SK-N-SH treated with all-trans-retinoic acid at 6 μM for 48 hours (cell line): ENCODE results near the gene SLK.

ENCODE experiments used
- ATAC-seq: fragments of 200-7000 bp; cut with Tn5 transposase; 3 replicates; pipeline ENCODE4 v1.9.1; 2020; ENCODE audit warnings: mild to moderate bottlenecking, moderate library complexity
- ARNTL ChIP-seq: fragments of 450-650 bp; formaldehyde crosslinking; IDR thresholded peaks from 2 replicates; pipeline ENCODE4 v1.5.0; 2020; ENCODE audit warnings: low read depth, mild to moderate bottlenecking, moderate library complexity, borderline replicate concordance
- BACH2 ChIP-seq: fragments of 250-450 bp; sonication (Bioruptor Pico); IDR thresholded peaks from 2 replicates; pipeline ENCODE4 v1.9.0; 2021; ENCODE audit warnings: mild to moderate bottlenecking, borderline replicate concordance
- CSDC2 ChIP-seq: fragments of 250-450 bp; sonication (Bioruptor Pico); IDR thresholded peaks from 2 replicates; pipeline ENCODE4 v1.5.0; 2020; ENCODE audit warnings: mild to moderate bottlenecking, moderate library complexity
- CSRNP3 ChIP-seq: fragments of 250-450 bp; sonication (Bioruptor Pico); IDR thresholded peaks from 2 replicates; pipeline ENCODE4 v1.5.1; 2021; ENCODE audit warnings: mild to moderate bottlenecking, moderate library complexity
- ESRRG ChIP-seq: fragments of 250-450 bp; sonication (Bioruptor Pico); IDR thresholded peaks from 2 replicates; pipeline ENCODE4 v1.6.1; 2021; ENCODE audit warnings: mild to moderate bottlenecking
- GLIS3 ChIP-seq: fragments of 250-450 bp; sonication (Bioruptor Pico); IDR thresholded peaks from 2 replicates; pipeline ENCODE4 v1.5.0; 2020; ENCODE audit warnings: mild to moderate bottlenecking, moderate library complexity
- ISL1 ChIP-seq: fragments of 250-450 bp; sonication (Bioruptor Pico); IDR thresholded peaks from 2 replicates; pipeline ENCODE4 v2.1.2; 2022; ENCODE audit warnings: mild to moderate bottlenecking, moderate library complexity
- OSR1 ChIP-seq: fragments of 250-450 bp; sonication (Bioruptor Pico); IDR thresholded peaks from 2 replicates; pipeline ENCODE4 v1.8.0; 2022; ENCODE audit warnings: moderate library complexity, mild to moderate bottlenecking, inconsistent platforms
- POU6F1 ChIP-seq: fragments of 250-450 bp; sonication (Bioruptor Pico); IDR thresholded peaks from 2 replicates; pipeline ENCODE4 v1.8.0; 2021; ENCODE audit warnings: low read depth, mild to moderate bottlenecking, moderate library complexity, borderline replicate concordance
- PPARA ChIP-seq: fragments of 250-450 bp; sonication (Bioruptor Pico); IDR thresholded peaks from 2 replicates; pipeline ENCODE4 v1.5.0; 2020; ENCODE audit warnings: mild to moderate bottlenecking, borderline replicate concordance
- SNAI2 ChIP-seq: fragments of 250-450 bp; sonication (Bioruptor Pico); IDR thresholded peaks from 2 replicates; pipeline ENCODE4 v1.5.0; 2020; ENCODE audit warnings: mild to moderate bottlenecking, moderate library complexity
- TOX ChIP-seq: fragments of 250-450 bp; sonication (Bioruptor Pico); IDR thresholded peaks from 2 replicates; pipeline ENCODE4 v1.8.0; 2021; ENCODE audit warnings: mild to moderate bottlenecking, moderate library complexity, borderline replicate concordance
- ZC3H10 ChIP-seq: fragments of 250-450 bp; sonication (Bioruptor Pico); IDR thresholded peaks from 2 replicates; pipeline ENCODE4 v1.5.1; 2021; ENCODE audit warnings: mild to moderate bottlenecking, moderate library complexity
- ZFP3 ChIP-seq: fragments of 250-450 bp; sonication (Bioruptor Pico); IDR thresholded peaks from 2 replicates; pipeline ENCODE4 v1.5.0; 2020; ENCODE audit warnings: mild to moderate bottlenecking, moderate library complexity
- ZFP30 ChIP-seq: fragments of 450-650 bp; formaldehyde crosslinking; IDR thresholded peaks from 2 replicates; pipeline ENCODE4 v1.5.0; 2022; ENCODE audit warnings: mild to moderate bottlenecking, moderate library complexity
- ZNF565 ChIP-seq: fragments of 450-650 bp; formaldehyde crosslinking; conservative IDR thresholded peaks from 2 replicates; pipeline ENCODE4 v1.5.0; 2020; ENCODE audit warnings: low read depth, mild to moderate bottlenecking, moderate library complexity
- ZNF70 ChIP-seq: fragments of 450-650 bp; formaldehyde crosslinking; IDR thresholded peaks from 2 replicates; pipeline ENCODE4 v1.5.0; 2020; ENCODE audit warnings: mild to moderate bottlenecking, moderate library complexity
- ZNF8 ChIP-seq: fragments of 450-650 bp; formaldehyde crosslinking; IDR thresholded peaks from 2 replicates; pipeline ENCODE4 v1.5.0; 2020; ENCODE audit warnings: mild to moderate bottlenecking, moderate library complexity
- TF ChIP-seq, protein P1 (sequence below): fragments of 250-450 bp; sonication (Bioruptor Pico); IDR thresholded peaks from 2 replicates; pipeline ENCODE4 v1.5.0; 2020; ENCODE audit warnings: mild to moderate bottlenecking, moderate library complexity
- TF ChIP-seq, protein P2 (sequence below): fragments of 250-450 bp; sonication (Bioruptor Pico); IDR thresholded peaks from 2 replicates; pipeline ENCODE4 v1.5.1; 2020; ENCODE audit warnings: low read depth, mild to moderate bottlenecking, moderate library complexity
- TF ChIP-seq, protein P3 (sequence below): fragments of 250-450 bp; sonication (Bioruptor Pico); IDR thresholded peaks from 2 replicates; pipeline ENCODE4 v1.8.0; 2020; ENCODE audit warnings: mild to moderate bottlenecking, moderate library complexity, borderline replicate concordance

Gene SLK

GRCh38 chr10:104020020-104020419 is 53.1 kb downstream of the SLK start:
- ATAC-seq: no peak
- no peak for TF ChIP-seq ZNF8 (CRISPR knock-in tag)
- TF ChIP-seq, protein P1, sequence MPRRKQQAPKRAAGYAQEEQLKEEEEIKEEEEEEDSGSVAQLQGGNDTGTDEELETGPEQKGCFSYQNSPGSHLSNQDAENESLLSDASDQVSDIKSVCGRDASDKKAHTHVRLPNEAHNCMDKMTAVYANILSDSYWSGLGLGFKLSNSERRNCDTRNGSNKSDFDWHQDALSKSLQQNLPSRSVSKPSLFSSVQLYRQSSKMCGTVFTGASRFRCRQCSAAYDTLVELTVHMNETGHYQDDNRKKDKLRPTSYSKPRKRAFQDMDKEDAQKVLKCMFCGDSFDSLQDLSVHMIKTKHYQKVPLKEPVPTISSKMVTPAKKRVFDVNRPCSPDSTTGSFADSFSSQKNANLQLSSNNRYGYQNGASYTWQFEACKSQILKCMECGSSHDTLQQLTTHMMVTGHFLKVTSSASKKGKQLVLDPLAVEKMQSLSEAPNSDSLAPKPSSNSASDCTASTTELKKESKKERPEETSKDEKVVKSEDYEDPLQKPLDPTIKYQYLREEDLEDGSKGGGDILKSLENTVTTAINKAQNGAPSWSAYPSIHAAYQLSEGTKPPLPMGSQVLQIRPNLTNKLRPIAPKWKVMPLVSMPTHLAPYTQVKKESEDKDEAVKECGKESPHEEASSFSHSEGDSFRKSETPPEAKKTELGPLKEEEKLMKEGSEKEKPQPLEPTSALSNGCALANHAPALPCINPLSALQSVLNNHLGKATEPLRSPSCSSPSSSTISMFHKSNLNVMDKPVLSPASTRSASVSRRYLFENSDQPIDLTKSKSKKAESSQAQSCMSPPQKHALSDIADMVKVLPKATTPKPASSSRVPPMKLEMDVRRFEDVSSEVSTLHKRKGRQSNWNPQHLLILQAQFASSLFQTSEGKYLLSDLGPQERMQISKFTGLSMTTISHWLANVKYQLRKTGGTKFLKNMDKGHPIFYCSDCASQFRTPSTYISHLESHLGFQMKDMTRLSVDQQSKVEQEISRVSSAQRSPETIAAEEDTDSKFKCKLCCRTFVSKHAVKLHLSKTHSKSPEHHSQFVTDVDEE (CRISPR knock-in tag): no peak
- TF ChIP-seq OSR1 (CRISPR knock-in tag): no peak
- TF ChIP-seq TOX (CRISPR knock-in tag): no peak
- TF ChIP-seq, protein P2, sequence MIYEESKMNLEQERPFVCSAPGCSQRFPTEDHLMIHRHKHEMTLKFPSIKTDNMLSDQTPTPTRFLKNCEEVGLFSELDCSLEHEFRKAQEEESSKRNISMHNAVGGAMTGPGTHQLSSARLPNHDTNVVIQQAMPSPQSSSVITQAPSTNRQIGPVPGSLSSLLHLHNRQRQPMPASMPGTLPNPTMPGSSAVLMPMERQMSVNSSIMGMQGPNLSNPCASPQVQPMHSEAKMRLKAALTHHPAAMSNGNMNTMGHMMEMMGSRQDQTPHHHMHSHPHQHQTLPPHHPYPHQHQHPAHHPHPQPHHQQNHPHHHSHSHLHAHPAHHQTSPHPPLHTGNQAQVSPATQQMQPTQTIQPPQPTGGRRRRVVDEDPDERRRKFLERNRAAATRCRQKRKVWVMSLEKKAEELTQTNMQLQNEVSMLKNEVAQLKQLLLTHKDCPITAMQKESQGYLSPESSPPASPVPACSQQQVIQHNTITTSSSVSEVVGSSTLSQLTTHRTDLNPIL: no peak
- TF ChIP-seq BACH2: no peak
- TF ChIP-seq, protein P3, sequence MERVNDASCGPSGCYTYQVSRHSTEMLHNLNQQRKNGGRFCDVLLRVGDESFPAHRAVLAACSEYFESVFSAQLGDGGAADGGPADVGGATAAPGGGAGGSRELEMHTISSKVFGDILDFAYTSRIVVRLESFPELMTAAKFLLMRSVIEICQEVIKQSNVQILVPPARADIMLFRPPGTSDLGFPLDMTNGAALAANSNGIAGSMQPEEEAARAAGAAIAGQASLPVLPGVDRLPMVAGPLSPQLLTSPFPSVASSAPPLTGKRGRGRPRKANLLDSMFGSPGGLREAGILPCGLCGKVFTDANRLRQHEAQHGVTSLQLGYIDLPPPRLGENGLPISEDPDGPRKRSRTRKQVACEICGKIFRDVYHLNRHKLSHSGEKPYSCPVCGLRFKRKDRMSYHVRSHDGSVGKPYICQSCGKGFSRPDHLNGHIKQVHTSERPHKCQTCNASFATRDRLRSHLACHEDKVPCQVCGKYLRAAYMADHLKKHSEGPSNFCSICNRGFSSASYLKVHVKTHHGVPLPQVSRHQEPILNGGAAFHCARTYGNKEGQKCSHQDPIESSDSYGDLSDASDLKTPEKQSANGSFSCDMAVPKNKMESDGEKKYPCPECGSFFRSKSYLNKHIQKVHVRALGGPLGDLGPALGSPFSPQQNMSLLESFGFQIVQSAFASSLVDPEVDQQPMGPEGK (CRISPR knock-in tag): no peak

DNA sequence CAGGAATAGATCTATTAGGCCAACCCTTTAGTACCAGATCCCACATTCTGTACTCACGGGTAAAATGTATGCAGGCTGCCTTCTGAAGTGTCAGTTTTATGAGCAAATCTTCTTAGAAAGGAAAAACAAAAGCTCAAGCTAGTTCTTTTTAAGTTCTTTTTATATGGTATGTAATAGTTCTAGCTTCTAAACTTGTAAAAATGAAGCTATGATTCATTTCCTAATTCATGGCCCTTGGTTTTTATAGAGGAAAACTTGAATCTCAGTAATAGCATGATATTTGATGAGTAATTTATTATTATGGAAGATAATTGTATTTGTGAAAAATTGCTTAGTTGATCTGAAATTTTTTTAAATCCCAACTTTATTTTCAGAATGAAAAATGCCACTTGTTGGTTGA is 54.3 kb downstream of the SLK start:
- TF ChIP-seq ZFP30: no peak
- no peak for TF ChIP-seq ESRRG (CRISPR knock-in tag)
- no peak for TF ChIP-seq ZC3H10 (CRISPR knock-in tag)
- no peak for TF ChIP-seq CSRNP3 (CRISPR knock-in tag)
- no peak for TF ChIP-seq ISL1 (CRISPR knock-in tag)
- TF ChIP-seq ARNTL (CRISPR knock-in tag): no peak
- no peak for TF ChIP-seq PPARA (CRISPR knock-in tag)
- no peak for TF ChIP-seq ZNF565 (CRISPR knock-in tag)
- TF ChIP-seq GLIS3: no peak
- TF ChIP-seq, protein P2: no peak
- TF ChIP-seq ZFP3 (CRISPR knock-in tag): no peak
- TF ChIP-seq CSDC2 (CRISPR knock-in tag): no peak
- no peak for TF ChIP-seq ZNF70 (CRISPR knock-in tag)
- no peak for TF ChIP-seq SNAI2 (CRISPR knock-in tag)
- TF ChIP-seq TOX (CRISPR knock-in tag): no peak
- TF ChIP-seq, protein P1 (CRISPR knock-in tag): no peak
- TF ChIP-seq POU6F1: no peak

More for the DNA sequence above, 54.3 kb downstream of the SLK start:
- ATAC-seq: no peak
